ENCODE data around the gene PTPRC. TPM values are rescaled to one million over a fixed set of nuclear protein-coding genes. Genes with fewer than 3 reads are reported as not detected.

The PTPRC gene
- total RNA-seq, 1 experiment from 2014 or later, result 0.11 TPM

DNA sequence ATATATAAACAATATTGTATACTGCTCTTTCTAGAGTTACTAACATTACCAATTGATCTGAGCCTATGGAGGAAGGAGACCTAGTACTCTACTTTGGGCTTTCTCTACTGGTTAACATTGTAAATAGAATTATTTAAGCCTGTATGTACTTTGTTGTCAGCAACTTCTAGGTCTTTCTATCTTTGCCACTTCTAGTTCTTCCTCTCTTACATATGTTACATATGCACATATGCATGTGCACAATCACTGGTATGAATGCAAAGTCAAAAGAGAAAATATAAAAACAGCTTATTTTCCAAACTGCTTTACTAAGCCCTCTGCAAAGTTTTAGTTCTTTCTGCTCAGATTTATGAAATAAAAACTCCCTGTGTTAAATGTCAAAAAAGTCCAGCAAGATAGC, 84.3 kb downstream of the PTPRC start:
- POLR2A ChIA-PET (ENCODE audit: unreplicated experiment), result interaction anchor here (0.6 kb wide), 1 partner anchor 271 kb away, joined by 3 read pairs; no protein-coding TSS in a partner anchor
- DNase-seq (no peak), ATAC-seq (no peak)
- Histone ChIP-seq H3F3A (ENCODE audit: low read length, unreplicated experiment) (no peaks in the 10 kb centered on the region), H3K4me3 (ENCODE audit: low read length) (no peak overlapping the region), H3K4me2 (ENCODE audit: low read length) (no peak overlapping the region), H4K20me1 (ENCODE audit: low read length) (no peaks in the 10 kb centered on the region), H3K9me3 (ENCODE audit: low read length) (no peaks in the 10 kb centered on the region), H3K4me1 (ENCODE audit: insufficient read depth, low read length) (no peaks in the 10 kb centered on the region), H2AFZ (ENCODE audit: low read length) (no peak overlapping the region), H3K9ac (ENCODE audit: low read length) (no peak overlapping the region), H3K27ac (ENCODE audit: low read length) (no peak overlapping the region), H3K36me3 (ENCODE audit: low read depth, low read length) (no peaks in the 10 kb centered on the region), H3K79me2 (ENCODE audit: low read length) (no peaks in the 10 kb centered on the region), H3K9me2 (replicated peaks; ENCODE audit: low read length) (no peaks in the 10 kb centered on the region), H3K27me3 (ENCODE audit: low read length) (no peaks in the 10 kb centered on the region)
- CTCF ChIA-PET, result no interaction called here
- TF ChIP-seq EZH2 (IDR thresholded peaks at IDR 0.05; ENCODE audit: low read length, unreplicated experiment) (no peak), CTCF (conservative IDR thresholded peaks at IDR 0.05; ENCODE audit: low read depth, low read length) (no peak), EZH2phosphoT487 (IDR thresholded peaks at IDR 0.05; ENCODE audit: borderline replicate concordance, low read length) (no peak)
- intact Hi-C loops (cut with micrococcal nuclease), result no loop called here
- BruUV-seq (replicated peaks), result no TSS peak

- POLR2A ChIA-PET (ENCODE audit: unreplicated experiment), result no interaction called here
- intact Hi-C loops (cut with micrococcal nuclease), result no loop called here
- Histone ChIP-seq H3K9ac (ENCODE audit: low read length) (no peak overlapping the region), H3K36me3 (ENCODE audit: low read depth, low read length) (no peaks in the 10 kb centered on the region), H3K79me2 (ENCODE audit: low read length) (no peaks in the 10 kb centered on the region), H3K4me1 (ENCODE audit: insufficient read depth, low read length) (no peaks in the 10 kb centered on the region), H2AFZ (ENCODE audit: low read length) (no peak overlapping the region), H3F3A (ENCODE audit: low read length, unreplicated experiment) (no peaks in the 10 kb centered on the region), H3K9me3 (ENCODE audit: low read length) (no peaks in the 10 kb centered on the region), H3K4me2 (ENCODE audit: low read length) (no peak overlapping the region), H3K27ac (ENCODE audit: low read length) (no peak overlapping the region), H3K4me3 (ENCODE audit: low read length) (no peak overlapping the region), H3K9me2 (replicated peaks; ENCODE audit: low read length) (no peaks in the 10 kb centered on the region), H3K27me3 (ENCODE audit: low read length) (no peaks in the 10 kb centered on the region), H4K20me1 (ENCODE audit: low read length) (no peaks in the 10 kb centered on the region)
- no peak for ATAC-seq
- CTCF ChIA-PET, result no interaction called here
- DNase-seq, result peak; percentile 6
- TF ChIP-seq CTCF (conservative IDR thresholded peaks at IDR 0.05; ENCODE audit: low read depth, low read length) (no peak), EZH2phosphoT487 (IDR thresholded peaks at IDR 0.05; ENCODE audit: borderline replicate concordance, low read length) (no peak), EZH2 (IDR thresholded peaks at IDR 0.05; ENCODE audit: low read length, unreplicated experiment) (no peak)
- BruUV-seq (replicated peaks), result no TSS peak
These were observed 86.2 kb downstream of the PTPRC start for GRCh38 chr1:198725090-198725489.

- Histone ChIP-seq H3K27ac (ENCODE audit: low read length) (no peak overlapping the region), H3K4me3 (ENCODE audit: low read length) (no peak overlapping the region), H3K4me2 (ENCODE audit: low read length) (no peak overlapping the region), H3K9ac (ENCODE audit: low read length) (no peak overlapping the region), H3K9me3 (ENCODE audit: low read length) (no peaks in the 10 kb centered on the region), H3K36me3 (ENCODE audit: low read depth, low read length) (no peaks in the 10 kb centered on the region), H3K9me2 (replicated peaks; ENCODE audit: low read length) (no peaks in the 10 kb centered on the region), H4K20me1 (ENCODE audit: low read length) (no peaks in the 10 kb centered on the region), H3K79me2 (ENCODE audit: low read length) (no peaks in the 10 kb centered on the region), H2AFZ (ENCODE audit: low read length) (no peak overlapping the region), H3K4me1 (ENCODE audit: insufficient read depth, low read length) (no peaks in the 10 kb centered on the region), H3F3A (ENCODE audit: low read length, unreplicated experiment) (no peaks in the 10 kb centered on the region), H3K27me3 (ENCODE audit: low read length) (no peaks in the 10 kb centered on the region)
- POLR2A ChIA-PET (ENCODE audit: unreplicated experiment), result no interaction called here
- ATAC-seq (peak; percentile 45), DNase-seq (peak; percentile 28)
- BruUV-seq (replicated peaks), result no TSS peak
- CTCF ChIA-PET, result no interaction called here
- intact Hi-C loops (cut with micrococcal nuclease), result no loop called here
- TF ChIP-seq CTCF (conservative IDR thresholded peaks at IDR 0.05; ENCODE audit: low read depth, low read length), result no peak
- no peak for TF ChIP-seq EZH2phosphoT487 (IDR thresholded peaks at IDR 0.05; ENCODE audit: borderline replicate concordance, low read length)
- TF ChIP-seq EZH2 (IDR thresholded peaks at IDR 0.05; ENCODE audit: low read length, unreplicated experiment), result no peak
These were observed 87.6 kb downstream of the PTPRC start for GRCh38 chr1:198726455-198726854.
